ENCODE results near the gene NIFK. TPM values are rescaled to one million over a fixed set of nuclear protein-coding genes. Genes with fewer than 3 reads are reported as not detected.

NIFK gene
- total RNA-seq, 1 donor from 2014 or later, result 116 TPM

- no peak overlapping the region for H3K4me3 ChIP-seq (ENCODE audit: low read depth, low read length)
- no peak for TF ChIP-seq CTCF (conservative IDR thresholded peaks at IDR 0.05; ENCODE audit: low read depth, low read length)
- no peak for DNase-seq (ENCODE audit: low read depth)
Measured at GRCh38 chr2:121774235-121774634, 37.6 kb upstream of the NIFK start.

GRCh38 chr2:121771976-121772742 lies 35.5 kb upstream of the NIFK start:
- H3K4me3 ChIP-seq (ENCODE audit: low read depth, low read length), result no peak overlapping the region
- no peak for TF ChIP-seq CTCF (conservative IDR thresholded peaks at IDR 0.05; ENCODE audit: low read depth, low read length)
- no peak for DNase-seq (ENCODE audit: low read depth)

GRCh38 chr2:121768143-121768755 lies 31.6 kb upstream of the NIFK start:
- TF ChIP-seq CTCF (conservative IDR thresholded peaks at IDR 0.05; ENCODE audit: low read depth, low read length), result no peak
- DNase-seq (ENCODE audit: low read depth), result no peak

GRCh38 chr2:121766624-121767023 lies 29.9 kb upstream of the NIFK start:
- no peak for TF ChIP-seq CTCF (conservative IDR thresholded peaks at IDR 0.05; ENCODE audit: low read depth, low read length)
- no peak for DNase-seq (ENCODE audit: low read depth)
- H3K4me3 ChIP-seq (ENCODE audit: low read depth, low read length), result no peak overlapping the region

More at GRCh38 chr2:121768143-121768755, 31.6 kb upstream of the NIFK start:
- H3K4me3 ChIP-seq (ENCODE audit: low read depth, low read length), result no peak overlapping the region

DNA sequence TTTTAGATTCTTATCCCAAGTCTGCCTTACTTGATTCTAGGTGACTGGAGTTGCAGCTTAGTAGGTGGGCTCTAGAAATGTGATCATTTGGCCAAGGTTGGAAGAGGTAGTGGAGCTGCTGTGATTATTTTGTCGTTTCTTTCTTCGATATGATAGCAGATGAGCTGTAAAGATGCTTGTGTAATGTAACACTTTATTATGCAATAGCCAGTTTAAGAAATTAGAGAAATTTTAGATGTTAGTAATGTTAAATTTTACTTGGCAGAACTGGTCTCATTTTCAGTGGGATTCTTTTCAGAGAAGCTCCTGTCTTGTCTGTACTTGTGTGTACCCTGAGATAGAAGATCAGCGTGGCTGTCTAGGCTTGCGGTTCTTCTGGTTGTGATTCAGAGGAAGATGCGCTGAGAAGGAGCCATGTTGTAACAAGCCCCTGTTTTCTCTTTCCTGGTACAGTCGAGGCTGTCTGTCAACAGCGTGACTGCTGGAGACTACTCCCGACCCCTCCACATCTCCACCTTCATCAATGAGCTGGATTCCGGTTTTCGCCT lies 28.1 kb upstream of the NIFK start:
- H3K4me3 ChIP-seq (ENCODE audit: low read depth, low read length), result no peak overlapping the region
- TF ChIP-seq CTCF (conservative IDR thresholded peaks at IDR 0.05; ENCODE audit: low read depth, low read length), result no peak
- DNase-seq (ENCODE audit: low read depth), result no peak

GRCh38 chr2:121755237-121756111 lies 18.8 kb upstream of the NIFK start, which contains the start of gene TSN:
TSN (plus strand) TSS chr2:121755651; CDS start chr2:121755780, 129 bp downstream.
- no peak for DNase-seq (ENCODE audit: low read depth)
- peak within 1 kb of the TSS; percentile 95 for H3K4me3 ChIP-seq (ENCODE audit: low read depth, low read length)
- no peak for TF ChIP-seq CTCF (conservative IDR thresholded peaks at IDR 0.05; ENCODE audit: low read depth, low read length)

Measured in epithelial cell of proximal tubule (primary cell).